EL (cell line): Measurements from ENCODE around the gene ZNF423.
"Not testable (repeated sequence)": the region's sequence is repeated elsewhere in the genome, so short reads cannot be mapped to it uniquely, and the experiment has no call there.

Experiments
- DNase-seq: peaks from one replicate; pipeline ENCODE4 v3.0.0-alpha.2; 2016

The ZNF423 gene

DNA sequence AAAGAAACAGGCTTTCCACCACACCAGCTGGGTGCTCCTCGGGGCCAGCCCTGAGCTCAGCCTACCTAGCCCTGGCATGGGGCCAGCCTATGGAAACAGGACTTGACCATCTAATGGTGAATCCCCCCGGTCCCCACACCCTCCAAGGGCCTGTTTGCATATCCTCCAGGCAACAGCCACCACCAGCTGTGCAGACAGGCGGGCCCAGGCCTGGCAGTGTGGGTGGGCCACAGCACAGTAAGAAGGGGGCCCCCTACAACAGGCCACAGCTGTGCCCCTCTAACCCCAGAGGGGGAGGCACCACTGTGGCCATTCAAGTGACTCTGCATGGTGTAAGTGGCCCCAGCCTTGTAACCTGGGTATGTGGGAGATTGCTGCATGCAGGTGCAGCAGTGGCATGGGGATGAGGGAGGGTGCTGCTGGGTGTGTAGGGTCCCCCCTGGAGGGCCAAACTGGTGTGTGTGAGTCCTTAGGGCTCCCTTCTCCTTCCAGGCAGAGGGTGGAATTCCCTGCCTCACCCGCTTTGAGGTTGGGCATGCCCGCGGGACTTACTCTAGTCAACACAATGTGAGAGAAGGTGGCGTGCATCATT lies 334.1 kb downstream of the ZNF423 start:
- DNase-seq: no peak

DNA sequence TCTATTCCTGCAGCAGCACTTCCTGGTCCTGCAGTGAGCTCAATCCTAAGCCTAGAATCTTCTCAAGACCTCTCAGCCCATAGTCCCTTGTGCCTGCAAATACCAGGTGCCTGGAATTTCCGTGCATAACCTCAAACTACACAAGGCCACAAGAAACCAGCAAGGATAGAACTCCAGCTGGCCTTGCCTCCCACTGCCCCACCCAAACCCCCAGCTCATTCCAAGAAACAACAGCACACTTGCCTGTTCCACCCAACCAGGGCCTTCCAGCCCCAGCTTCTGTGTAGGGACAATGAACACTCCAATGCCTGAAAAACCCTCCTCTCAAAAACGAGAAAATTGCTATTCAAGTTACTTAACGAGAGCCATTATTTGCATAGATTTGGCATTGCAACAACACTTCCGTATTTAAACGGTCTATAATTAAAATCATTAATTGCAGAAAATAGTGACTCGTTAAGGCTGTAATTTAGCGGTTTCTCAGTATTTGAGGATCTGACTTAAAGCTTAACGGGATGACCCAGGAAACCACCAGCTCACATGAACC lies 335.3 kb downstream of the ZNF423 start:
- DNase-seq: no peak

DNA sequence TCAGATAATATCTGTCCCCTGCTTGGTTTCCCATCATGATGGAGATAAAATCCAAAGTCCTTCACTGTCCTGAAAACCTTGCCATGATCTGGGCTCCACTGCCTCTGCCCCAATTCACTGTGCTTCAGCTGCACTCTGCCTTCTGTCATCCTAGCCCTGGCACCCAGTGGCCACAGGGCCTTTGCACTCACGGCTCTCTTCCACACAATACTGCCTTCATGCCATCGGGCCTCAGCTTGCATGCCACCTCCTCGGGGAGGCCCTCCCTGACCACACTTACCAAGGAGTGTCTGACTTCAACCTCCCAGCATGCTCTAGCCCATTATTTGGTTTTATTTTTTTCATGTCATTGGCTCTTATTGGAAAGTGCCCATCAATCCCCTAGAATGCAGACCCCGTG lies 336.2 kb downstream of the ZNF423 start:
- no peak for DNase-seq

DNA sequence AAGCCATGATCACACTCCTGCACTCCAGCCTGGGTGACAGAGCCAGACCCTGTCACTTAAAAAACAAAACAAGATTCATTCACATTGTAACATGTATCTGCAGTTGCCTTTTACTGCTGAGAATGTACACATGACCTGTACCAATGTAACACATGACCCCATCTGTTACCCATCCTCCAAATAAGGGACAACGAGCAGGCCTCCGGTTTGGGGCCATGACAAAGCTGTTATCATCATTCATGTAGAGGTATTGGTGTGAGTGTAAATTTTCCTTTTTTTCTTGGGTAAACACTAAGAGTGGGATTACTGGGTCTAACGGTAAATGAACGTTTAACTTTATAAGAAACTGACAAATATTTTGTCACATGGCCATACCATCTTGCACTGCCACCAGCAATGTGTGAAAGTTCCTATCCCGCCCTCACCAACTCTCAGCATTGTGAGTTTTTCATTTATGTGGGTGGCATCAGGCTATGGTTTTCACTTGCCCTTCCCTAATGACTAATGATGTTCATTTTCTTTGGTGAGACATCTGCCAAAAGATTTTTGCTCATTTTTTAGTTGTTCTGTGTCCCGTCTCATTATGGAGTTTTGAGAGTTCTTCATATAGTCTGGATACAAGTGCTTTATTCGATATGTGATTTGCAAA lies 336.8 kb downstream of the ZNF423 start:
- no peak for DNase-seq

DNA sequence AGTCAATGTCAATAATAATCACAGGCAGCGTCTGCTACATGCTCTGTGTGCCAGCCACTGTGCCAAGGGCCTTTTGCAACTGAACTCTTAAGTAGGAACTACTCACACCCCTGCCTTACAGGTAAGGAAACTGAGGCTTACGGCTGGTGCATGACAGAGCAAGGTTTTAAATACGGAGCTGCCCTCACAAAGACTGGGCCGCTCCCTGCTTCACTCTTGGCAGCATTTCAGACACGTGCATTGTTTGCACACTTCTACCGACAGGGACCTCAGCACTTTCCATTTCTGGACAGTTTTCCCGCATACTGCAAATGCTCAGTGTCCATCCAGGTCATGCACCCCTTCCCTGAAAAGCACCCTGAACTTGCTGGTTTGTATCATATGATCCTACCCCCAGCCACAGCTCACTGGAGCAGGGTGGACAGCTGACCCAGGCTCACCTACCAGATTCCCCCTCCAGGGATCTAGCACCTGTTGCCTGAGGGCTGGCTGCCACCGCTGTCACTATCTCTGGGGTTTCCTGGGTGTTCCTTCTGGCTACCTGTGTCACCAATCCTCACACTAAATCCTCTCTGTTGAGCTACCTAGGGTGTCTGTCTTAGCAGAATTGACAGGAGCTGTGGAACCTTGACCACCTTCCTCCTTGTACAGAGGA lies 339.4 kb downstream of the ZNF423 start:
- no peak for DNase-seq

DNA sequence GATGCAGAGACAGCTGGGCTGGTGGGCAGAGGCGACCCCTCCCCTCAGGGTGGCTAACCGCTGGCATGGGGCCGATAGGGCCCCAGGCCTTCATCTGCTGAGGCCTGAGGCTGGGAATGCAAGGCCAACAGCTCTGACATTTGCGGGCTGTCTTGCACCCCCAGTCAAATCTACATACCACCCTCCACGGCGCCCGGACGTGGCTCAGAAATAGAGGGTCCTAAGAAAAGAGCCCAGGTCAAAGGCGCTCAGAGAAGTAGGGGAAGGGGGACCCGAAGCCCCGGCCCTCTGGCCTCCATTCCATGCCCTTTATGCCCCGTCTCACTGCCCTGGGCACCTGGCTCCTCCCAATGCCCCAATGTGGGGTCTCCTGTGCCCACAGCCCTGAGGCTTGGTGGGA lies 340.1 kb downstream of the ZNF423 start:
- DNase-seq: no peak

DNA sequence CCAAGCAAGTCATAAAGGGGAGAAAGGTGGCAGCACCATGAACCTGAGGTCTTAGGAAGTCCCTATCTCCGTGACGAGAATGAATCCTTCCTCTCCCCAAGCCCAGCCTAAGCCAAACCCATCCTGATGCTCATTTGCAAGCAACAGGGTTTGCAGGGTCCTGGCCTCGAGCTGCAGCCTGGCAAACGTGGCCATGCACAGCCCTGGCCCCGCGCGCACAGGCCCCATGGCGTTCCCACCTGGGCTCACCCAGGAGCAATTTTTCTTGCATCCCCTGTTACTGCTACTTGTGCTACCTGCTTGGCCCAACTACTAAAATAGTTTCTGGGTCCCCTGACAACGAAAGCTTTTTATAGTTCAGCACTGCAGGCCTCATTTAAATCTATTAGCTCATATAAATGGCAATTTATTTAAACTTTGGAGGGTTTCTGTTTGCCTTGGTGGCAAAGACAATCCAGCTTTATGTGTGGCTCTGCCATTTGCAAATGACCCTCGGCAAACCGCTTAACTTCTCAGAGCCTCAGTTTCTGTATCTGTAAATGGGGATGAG lies 340.8 kb downstream of the ZNF423 start:
- DNase-seq: no peak

DNA sequence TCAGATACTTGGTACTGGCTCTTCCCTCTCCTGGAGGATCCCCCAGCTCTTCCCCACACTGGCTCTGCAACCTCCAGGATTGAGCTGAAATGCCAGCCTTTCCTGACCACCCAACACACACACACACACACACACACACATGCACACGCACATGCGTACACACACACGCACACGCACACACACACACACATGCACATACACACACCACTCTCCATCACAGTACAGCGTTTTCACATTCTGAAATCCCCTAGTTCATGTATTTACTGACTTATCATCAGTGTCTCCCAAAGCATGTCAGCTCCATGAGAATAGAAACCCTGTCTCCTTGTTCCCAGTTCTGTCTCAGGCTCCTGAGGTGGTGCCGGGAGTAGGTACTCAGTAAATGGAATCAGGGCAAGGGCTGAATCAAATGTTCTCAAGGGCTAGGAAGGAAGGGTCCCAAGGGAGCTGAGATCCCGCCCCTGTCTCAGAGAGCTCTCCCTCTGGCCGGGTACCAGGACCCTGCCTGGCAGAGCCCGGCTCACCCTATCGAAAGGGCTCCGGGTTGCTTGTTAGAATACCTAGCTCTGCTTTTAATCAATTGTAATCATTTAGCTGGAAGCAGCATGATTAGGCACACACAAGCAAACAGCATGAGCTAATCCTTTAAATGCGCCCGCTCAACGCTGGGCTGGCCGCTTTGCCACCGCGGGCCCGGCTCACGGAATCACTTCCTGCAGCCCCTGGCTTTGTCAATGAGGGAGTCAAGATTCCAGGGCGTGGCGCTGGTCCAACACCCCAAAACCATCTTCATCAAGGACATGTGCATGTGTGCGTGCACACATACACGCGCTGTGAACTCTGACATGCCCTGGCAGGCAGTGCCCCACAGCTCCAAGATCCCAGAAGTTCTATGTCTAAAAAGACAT lies 341.6 kb downstream of the ZNF423 start:
- DNase-seq: no peak

DNA sequence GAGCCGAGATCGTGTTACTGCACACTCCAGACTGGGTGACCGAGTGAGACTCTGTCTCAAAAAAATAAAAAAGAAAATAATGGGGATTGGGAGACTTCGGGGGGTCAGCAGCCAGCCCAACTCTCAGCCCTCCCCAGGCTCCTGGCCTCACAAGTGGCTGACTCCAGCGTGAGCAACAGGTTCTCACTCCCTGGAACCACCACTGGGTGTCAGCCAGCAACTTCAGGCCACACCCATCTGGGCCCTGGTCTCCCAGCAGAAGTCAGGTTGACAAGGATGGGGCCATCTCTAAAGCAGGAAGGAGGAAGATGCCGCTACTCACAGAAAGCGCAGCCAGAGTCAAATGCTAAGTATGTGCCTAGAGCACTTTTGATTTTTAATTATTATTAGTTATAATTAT lies 342.9 kb downstream of the ZNF423 start:
- no peak for DNase-seq

DNA sequence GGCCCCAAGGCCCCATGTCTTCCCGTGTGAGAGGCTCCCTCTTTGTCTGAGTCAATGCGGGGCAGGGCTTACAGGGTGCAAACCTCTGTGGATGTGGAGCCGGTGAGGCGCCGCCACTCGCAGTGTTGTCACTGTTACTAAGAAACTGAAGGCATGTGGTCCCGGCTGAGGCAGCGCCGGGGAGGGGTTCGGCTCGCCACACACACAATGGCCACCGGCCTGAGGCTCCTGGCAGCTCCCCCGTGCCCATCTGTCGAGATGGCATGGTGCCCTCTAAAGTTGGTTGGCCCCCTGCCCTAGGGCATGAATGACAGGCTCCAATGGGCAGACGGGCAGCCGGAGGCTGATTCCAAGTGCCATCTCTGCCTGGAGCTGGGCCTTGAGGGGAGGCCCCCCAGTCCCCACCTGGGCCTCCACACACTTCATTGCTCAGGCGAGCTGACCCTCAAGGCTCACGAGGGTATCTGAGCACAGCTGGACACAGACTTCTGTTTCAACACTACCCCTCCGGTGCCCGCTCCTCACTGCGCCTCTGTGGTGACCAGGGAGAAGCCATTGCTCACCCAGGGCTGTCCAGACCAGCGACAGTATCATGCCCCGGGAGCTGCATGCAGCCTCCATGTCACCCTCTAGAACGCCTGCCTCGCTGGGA lies 345.1 kb downstream of the ZNF423 start:
- DNase-seq: no peak

DNA sequence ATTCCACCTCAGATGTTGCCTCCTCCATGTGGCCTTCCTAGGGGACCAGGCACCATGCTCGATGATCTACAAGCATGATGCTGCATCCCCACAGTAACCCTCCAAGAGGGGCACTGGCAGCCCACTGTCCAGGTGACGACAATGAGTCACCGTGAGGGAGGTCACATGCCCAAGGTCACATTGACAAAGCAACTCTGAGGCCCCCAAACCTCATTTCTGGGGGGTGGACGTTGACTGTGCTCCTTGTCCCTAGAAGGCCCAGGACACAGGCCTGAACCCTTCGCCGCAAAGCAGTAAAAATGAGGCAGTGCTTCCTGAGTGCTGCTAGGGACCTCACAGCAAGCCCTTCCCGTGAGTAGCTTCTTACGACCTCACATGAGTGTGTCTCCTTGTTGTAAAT lies 345.8 kb downstream of the ZNF423 start:
- DNase-seq: no peak

DNA sequence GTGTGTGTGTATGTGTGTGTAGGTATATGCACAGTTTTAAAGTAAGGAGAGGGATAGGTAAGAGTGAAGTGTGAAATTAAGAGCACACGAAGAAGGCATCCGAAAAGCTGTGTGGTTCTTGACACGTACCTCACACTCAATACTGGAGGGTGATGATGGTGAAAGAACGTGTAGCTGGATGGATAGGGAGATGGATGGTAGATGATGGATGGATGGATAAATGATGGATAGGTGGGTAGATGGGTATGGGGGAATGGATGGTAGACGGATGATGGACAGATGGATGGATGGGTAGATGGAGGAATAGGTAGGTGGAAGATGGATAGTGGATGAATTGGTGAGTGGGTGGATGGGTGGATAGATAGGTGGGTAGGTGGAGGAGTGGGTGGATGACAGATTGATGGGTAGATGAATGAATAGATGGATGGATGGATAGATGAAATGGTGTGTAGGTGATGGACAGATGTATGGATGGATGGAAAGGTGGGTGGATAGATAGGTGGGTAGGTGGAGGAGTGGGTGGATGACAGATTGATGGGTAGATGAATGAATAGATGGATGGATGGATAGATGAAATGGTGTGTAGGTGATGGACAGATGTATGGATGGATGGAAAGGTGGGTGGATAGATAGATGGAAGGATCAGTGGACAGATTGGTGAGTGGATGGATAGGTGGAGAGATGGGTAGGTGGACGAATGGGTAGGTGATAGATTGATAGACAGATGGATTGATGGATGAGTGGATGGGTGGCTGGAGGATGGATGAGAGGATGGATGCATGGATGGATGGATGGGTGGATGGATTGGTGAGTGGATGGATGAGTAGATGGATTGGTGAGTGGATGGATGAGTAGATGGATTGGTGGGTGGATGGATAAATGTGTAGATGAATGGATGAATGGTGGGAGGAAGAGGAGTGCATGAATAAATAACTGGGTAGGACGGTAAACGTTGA lies 349.6 kb downstream of the ZNF423 start:
- DNase-seq: not testable (repeated sequence)

DNA sequence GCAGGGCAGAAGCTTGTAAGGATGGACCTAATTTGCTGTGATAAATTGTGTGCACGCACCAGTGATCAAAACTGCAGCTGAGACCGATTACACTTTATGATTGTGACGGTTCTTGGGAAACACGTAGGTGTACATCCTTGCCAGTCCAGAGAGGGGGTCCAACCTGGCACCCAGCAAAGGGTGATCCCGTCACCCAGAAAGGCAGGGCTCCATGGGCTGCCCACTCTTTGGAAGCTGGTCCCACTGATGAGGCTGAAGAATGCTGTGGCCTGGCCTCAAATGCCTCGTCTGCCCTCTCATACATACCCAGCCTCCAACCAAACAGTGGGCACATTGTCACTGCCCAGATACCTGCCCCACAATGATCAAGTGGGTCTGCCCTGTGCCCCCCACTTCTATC lies 350.4 kb downstream of the ZNF423 start:
- DNase-seq: no peak

DNA sequence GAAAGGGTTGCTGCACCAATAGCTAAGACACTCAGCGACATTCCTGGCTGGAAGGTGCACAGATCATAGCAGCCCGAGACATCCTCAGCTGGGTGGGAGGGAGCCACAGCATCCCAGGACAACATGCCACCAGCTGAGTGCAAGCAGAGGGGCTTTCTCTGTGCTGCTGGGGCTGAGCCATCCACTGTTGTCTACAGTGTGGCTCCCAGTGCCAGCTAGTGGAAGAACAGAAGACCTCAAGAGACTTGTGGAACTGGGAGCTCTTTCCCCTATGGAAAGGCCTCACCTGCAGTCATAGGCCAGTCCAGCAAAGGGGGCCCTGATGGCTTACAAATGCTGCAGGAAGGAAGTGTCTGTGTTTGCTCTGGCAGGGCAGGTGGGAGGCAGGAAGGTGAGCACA lies 351.3 kb downstream of the ZNF423 start:
- DNase-seq: no peak

DNA sequence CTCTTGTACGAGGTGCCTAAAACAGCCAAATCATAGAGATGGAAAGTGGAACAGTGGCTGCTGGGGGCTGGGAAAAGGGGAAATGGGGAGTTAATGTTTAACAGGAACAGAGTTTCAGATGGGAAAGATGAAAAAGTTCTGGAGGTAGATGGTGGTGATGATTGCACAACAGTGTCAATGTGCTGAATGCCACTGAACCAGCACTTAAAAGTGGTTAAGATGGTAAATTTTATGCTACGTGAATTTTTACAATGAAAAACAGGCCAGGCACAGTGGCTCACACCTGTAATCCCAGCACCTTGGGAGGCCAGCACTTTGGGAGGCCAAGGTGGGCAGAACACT lies 351.9 kb downstream of the ZNF423 start:
- no peak for DNase-seq

DNA sequence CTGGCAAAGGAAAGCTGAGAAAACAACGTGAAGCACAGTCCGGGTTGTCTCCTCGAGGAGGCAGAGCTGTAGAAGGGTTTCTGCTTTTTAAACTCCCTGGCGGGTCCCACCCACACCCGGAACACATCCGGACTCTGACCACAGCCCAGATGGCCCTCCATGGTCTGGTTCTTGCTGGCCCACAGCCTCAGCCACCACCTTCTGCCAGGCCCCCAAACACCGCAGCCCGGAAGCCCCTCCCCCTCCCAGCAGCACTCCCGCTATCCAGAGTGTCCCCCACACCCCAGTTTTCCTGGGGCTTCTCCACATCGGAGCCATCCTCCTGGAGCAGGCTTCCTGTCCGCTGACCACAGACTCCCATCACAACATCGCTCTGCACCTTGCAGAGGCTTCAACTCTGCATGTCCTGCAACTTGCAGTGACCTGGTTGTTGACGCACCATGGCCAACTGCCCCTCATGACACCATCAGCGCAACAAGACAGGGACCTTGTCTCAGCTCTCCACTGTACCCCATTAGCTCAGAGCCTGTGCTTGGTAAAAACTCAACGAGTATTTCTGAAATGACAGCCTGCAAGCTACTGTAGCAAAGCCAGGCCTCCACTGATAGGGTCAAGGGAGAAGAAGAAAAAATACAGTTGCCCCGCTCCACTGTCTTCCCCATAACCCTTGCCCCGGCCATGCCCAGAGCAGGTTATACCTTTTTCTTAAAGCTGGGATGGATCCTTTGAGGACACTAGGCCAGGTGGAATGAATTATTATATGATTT lies 352.5 kb downstream of the ZNF423 start:
- DNase-seq: no peak

DNA sequence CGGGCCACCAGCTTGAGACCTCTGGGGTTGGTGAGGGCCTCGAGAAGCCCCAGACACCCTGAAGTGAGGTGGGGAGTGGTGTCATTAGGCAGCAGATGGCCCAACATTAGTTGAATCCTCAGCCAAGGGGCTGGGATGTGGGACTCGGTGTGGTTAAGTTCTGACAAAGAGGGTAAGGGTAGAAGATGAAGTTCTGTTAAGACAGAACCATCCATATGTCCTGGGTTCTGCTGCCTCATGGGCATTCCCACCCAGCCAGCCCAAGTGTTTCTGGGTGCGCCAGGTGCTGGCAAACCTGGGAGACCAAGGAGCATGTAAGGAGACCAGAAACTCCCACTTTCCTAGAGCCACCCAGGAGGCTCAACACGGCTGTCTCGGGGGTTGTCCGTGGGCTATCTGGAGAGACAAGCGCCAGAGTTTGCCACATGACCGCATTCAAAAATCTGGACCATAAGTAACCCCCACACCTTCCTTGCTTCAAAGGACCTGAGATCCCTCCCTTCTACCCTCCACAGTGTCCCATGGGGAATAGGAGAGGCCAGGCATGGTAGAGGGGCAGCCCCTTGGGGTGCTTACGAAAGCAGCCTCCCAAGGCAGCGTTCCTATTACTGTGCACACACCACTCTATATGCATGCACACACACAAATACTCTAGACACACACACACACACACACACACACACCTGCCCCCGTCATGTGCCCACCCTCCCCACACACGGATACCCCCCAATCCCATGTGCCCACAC lies 353.6 kb downstream of the ZNF423 start:
- DNase-seq: no peak

DNA sequence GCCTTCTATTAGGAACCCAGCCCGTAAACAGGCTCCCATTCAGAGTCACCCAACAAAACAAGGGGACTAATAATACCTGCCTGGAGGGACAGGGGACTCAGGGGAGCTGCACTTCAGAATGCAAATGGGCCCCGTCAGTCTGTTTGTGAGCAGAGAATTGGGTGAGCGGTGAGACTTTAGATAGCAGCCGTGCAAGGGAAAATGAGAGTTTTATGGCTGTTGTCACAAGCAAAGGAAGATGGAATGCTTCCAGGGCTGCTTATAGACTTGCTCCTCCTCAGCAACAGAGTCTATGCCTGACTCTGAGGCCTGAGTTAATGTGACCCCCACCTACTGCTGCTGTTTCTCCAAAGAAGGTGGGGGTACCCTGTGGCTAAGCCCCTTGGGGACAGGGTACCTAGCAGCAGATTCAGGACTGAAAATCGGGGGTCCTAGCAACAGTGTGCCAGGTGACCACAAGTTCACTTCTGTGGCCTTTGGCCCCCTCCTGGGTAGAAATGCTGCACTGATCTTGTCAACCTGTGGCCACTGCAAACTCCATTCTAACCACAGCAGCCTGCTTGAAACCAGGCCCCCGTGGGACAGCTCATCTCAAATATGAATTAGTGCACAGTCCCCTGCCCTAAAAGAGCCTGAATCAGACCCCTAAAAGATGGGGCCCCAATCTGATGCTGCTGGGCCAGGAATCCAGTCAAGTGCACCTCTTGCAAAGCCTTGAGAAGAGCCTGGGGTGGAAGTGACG lies 355.9 kb downstream of the ZNF423 start:
- no peak for DNase-seq

DNA sequence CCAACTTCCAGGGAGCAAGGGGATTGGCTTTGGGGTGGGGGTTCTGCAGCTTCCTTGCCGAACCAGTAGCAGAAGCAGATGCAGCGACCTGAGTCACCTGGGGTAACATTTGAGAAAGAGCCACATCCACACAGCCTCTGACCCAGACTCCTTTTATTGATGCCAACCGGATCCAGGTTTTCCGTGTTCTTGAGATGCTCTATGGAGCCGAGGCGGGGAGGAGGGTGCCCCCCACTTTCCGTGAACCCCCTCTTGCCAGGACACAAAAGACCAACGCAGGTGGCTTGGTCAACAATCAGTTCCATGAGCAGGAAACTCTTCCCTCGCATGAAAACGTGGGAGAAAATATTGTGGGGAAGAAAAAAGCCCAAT lies 356.5 kb downstream of the ZNF423 start:
- DNase-seq: no peak
